Keratinocyte (primary cell): ENCODE results near the gene RHOJ. TPM values are rescaled to one million over a fixed set of nuclear protein-coding genes. Genes with fewer than 3 reads are reported as not detected.

Experiments
- DNase-seq: peaks from one replicate; pipeline ENCODE4 v3.0.0-alpha.2; 2011; ENCODE audit warnings: low read depth, missing footprints, low spot score
- FAIRE-seq: peaks from 2 replicates; lab custom pipeline; 2011; peaks lifted over from hg19 to GRCh38; lab: Jason Lieb, UNC
- H2AFZ ChIP-seq: 2 replicates; pipeline ENCODE4 v1.6.0; 2012; ENCODE audit warnings: low read length, control low read depth, inconsistent platforms; ENCODE audit not compliant: control insufficient read depth
- H3K27ac ChIP-seq: 2 replicates; pipeline ENCODE4 v1.5.1; 2011; ENCODE audit warnings: low read length; ENCODE audit not compliant: control insufficient read depth, insufficient read depth
- H3K27me3 ChIP-seq: 3 replicates; pipeline ENCODE4 v1.6.0; 2011; ENCODE audit warnings: low read length; ENCODE audit not compliant: control insufficient read depth, insufficient read depth; ENCODE audit errors: extremely low read depth
- H3K36me3 ChIP-seq, 2 experiments: 2 replicates in 1 of 2; 3 replicates in 1 of 2; pipeline ENCODE4 v1.5.1; 2011; ENCODE audit warnings: low read length in 2 of 2, mild to moderate bottlenecking in 1 of 2; ENCODE audit not compliant: control insufficient read depth in 2 of 2, insufficient read depth in 2 of 2; ENCODE audit errors: extremely low read depth in 1 of 2
- H3K4me1 ChIP-seq: 3 replicates; pipeline ENCODE4 v1.5.1; 2011; ENCODE audit warnings: low read length; ENCODE audit not compliant: control insufficient read depth, insufficient read depth; ENCODE audit errors: extremely low read depth
- H3K4me2 ChIP-seq: 3 replicates; pipeline ENCODE4 v1.6.0; 2011; ENCODE audit warnings: low read depth, low read length; ENCODE audit not compliant: control insufficient read depth, insufficient read depth; ENCODE audit errors: extremely low read depth
- H3K4me3 ChIP-seq, 3 experiments: fragments of 200-600 bp in 1 of 3; sonication (generic) in 1 of 3; 2 replicates in 2 of 3; 3 replicates in 1 of 3; pipeline ENCODE4 v1.5.1; 2011 to 2016; ENCODE audit warnings: low read length in 3 of 3, mild to moderate bottlenecking in 3 of 3, control low read depth in 2 of 3, inconsistent platforms in 1 of 3, low read depth in 1 of 3, mixed read lengths in 1 of 3, mixed run types in 1 of 3, moderate library complexity in 1 of 3; ENCODE audit not compliant: control insufficient read depth in 2 of 3, insufficient read depth in 2 of 3; ENCODE audit errors: extremely low read depth in 1 of 3
- H3K79me2 ChIP-seq: 2 replicates; pipeline ENCODE4 v1.6.0; 2012; ENCODE audit warnings: low read length; ENCODE audit not compliant: control insufficient read depth, insufficient read depth
- H3K9ac ChIP-seq: 3 replicates; pipeline ENCODE4 v1.6.0; 2011; ENCODE audit warnings: low read length; ENCODE audit not compliant: control insufficient read depth, insufficient read depth; ENCODE audit errors: extremely low read depth
- H3K9me1 ChIP-seq: 3 replicates; pipeline ENCODE4 v1.6.0; 2011; ENCODE audit warnings: low read length; ENCODE audit not compliant: control insufficient read depth, insufficient read depth; ENCODE audit errors: extremely low read depth
- H3K9me3 ChIP-seq: 2 replicates; pipeline ENCODE4 v1.5.1; 2012; ENCODE audit warnings: low read depth, low read length; ENCODE audit not compliant: control insufficient read depth
- H4K20me1 ChIP-seq: 3 replicates; pipeline ENCODE4 v1.6.0; 2011; ENCODE audit warnings: low read length; ENCODE audit not compliant: control insufficient read depth, insufficient read depth; ENCODE audit errors: extremely low read depth
- CTCF ChIP-seq, 3 experiments: IDR thresholded peaks in 1 of 3; conservative IDR thresholded peaks in 1 of 3; optimal IDR thresholded peaks in 1 of 3; 2 replicates in 2 of 3; 3 replicates in 1 of 3; pipeline versions ENCODE3 to v1.5.1; 2011; ENCODE audit warnings: low read length in 3 of 3, mild to moderate bottlenecking in 3 of 3, moderate library complexity in 2 of 3, control low read depth in 1 of 3, inconsistent platforms in 1 of 3; ENCODE audit not compliant: insufficient read depth in 2 of 3; ENCODE audit errors: extremely low read depth in 1 of 3
- EZH2 ChIP-seq: IDR thresholded peaks from one replicate; pipeline ENCODE4 v1.6.1; 2012; ENCODE audit warnings: inconsistent platforms, mild to moderate bottlenecking, low read length, moderate library complexity
- dilution Hi-C: fragments of 300-500 bp; cut with MboI; formaldehyde crosslinking; loops from one replicate; pipeline ENCODE4 v1.7.0; 2020; ENCODE audit warnings: low sequenced_read_pairs; ENCODE audit not compliant: extremely low pct_ligation_motif_present
- polyA plus RNA-seq, 5 experiments: library from polyadenylated mRNA; depleted of rRNA in 3 of 5; stranded (reverse) in 3 of 5; stranded (forward) in 1 of 5; unstranded in 1 of 5; fragments of >200 nt; gene quantifications; 1 replicate in 1 of 5; 2 replicates in 3 of 5; 3 replicates in 1 of 5; pipeline versions ENCODE4 v1.2.1 to v1.2.3, GENCODE V29; 2011 to 2012; ENCODE audit warnings: missing spikeins in 2 of 5, low read depth in 1 of 5, low replicate concordance in 1 of 5

Gene RHOJ
- polyA plus RNA-seq, 1 donor (not counting 4 experiments of a cell fraction or from before 2014, with no cell fraction given): 0.46 TPM

GRCh38 chr14:63243646-63244045, 39.4 kb downstream of the RHOJ start:
- FAIRE-seq (no peak), DNase-seq (no peak)
- no peak overlapping the region for H3K9ac ChIP-seq
- H2AFZ ChIP-seq: no peak overlapping the region
- H3K9me1 ChIP-seq: no peaks in the 10 kb centered on the region
- no peaks in the 10 kb centered on the region for H3K27me3 ChIP-seq
- H4K20me1 ChIP-seq: no peaks in the 10 kb centered on the region
- H3K4me3 ChIP-seq: no peak overlapping the region
- no peaks in the 10 kb centered on the region for H3K9me3 ChIP-seq
- H3K27ac ChIP-seq: no peak overlapping the region
- H3K36me3 ChIP-seq: no peaks in the 10 kb centered on the region
- no peaks in the 10 kb centered on the region for H3K4me1 ChIP-seq
- dilution Hi-C loops: no loop called here
- H3K4me2 ChIP-seq: no peak overlapping the region
- TF ChIP-seq EZH2 (no peak), CTCF (optimal IDR thresholded peaks at IDR 0.05 in 1 of 3, IDR thresholded peaks at IDR 0.05 in 1 of 3, conservative IDR thresholded peaks at IDR 0.05 in 1 of 3; ENCODE audit: extremely low read depth in 1 of 3, insufficient read depth in 2 of 3, low read length in 3 of 3) (no peak)
- no peaks in the 10 kb centered on the region for H3K79me2 ChIP-seq

- TF ChIP-seq EZH2: no peak
- no peak for TF ChIP-seq CTCF (optimal IDR thresholded peaks at IDR 0.05 in 1 of 3, IDR thresholded peaks at IDR 0.05 in 1 of 3, conservative IDR thresholded peaks at IDR 0.05 in 1 of 3; ENCODE audit: extremely low read depth in 1 of 3, insufficient read depth in 2 of 3, low read length in 3 of 3)
- FAIRE-seq (no peak), DNase-seq (no peak)
- H3K9me3 ChIP-seq: no peaks in the 10 kb centered on the region
- no peaks in the 10 kb centered on the region for H3K4me1 ChIP-seq
- H3K4me3 ChIP-seq: no peak overlapping the region
- H3K36me3 ChIP-seq: no peaks in the 10 kb centered on the region
- no peak overlapping the region for H3K4me2 ChIP-seq
- no peaks in the 10 kb centered on the region for H3K27me3 ChIP-seq
- no peaks in the 10 kb centered on the region for H3K79me2 ChIP-seq
- dilution Hi-C loops: no loop called here
- H4K20me1 ChIP-seq: no peaks in the 10 kb centered on the region
- H3K27ac ChIP-seq: no peak overlapping the region
- H3K9me1 ChIP-seq: no peaks in the 10 kb centered on the region
- no peak overlapping the region for H2AFZ ChIP-seq
- H3K9ac ChIP-seq: no peak overlapping the region
These were observed 41.6 kb downstream of the RHOJ start for GRCh38 chr14:63245893-63246292.
